HG03354 (cell line): ENCODE data around the gene SGF29.
A peak's percentile ranks its signal among the peaks of the same experiment; 100 is the strongest.
"Not testable (repeated sequence)": the region's sequence is repeated elsewhere in the genome, so short reads cannot be mapped to it uniquely, and the experiment has no call there.

Experiments
- ATAC-seq: cut with Tn5 transposase; IDR thresholded peaks from one replicate; pipeline ENCODE4 v1.9.1; 2021; ENCODE audit warnings: mild to moderate bottlenecking; ENCODE audit not compliant: unreplicated experiment, poor library complexity, severe bottlenecking

Gene SGF29

GRCh38 chr16:28590384-28591340 lies 36.9 kb downstream of the SGF29 start:
- ATAC-seq: no peak

GRCh38 chr16:28591355-28591754 lies 37.6 kb downstream of the SGF29 start:
- ATAC-seq: no peak

GRCh38 chr16:28592511-28592910 lies 38.8 kb downstream of the SGF29 start:
- no peak for ATAC-seq

- ATAC-seq: no peak
Observed at GRCh38 chr16:28592979-28593553, 39.3 kb downstream of the SGF29 start.

GRCh38 chr16:28595451-28595850 lies 41.7 kb downstream of the SGF29 start:
- not testable (repeated sequence) for ATAC-seq

- ATAC-seq: no peak
Observed at GRCh38 chr16:28596115-28596630, 42.5 kb downstream of the SGF29 start.

- no peak for ATAC-seq
Observed at GRCh38 chr16:28596840-28597691, 43.3 kb downstream of the SGF29 start, which contains the start of gene SULT1A2. TSS of gene SULT1A2 (minus strand) at chr16:28597050. CDS start at chr16:28595930, 1,120 bp downstream.

GRCh38 chr16:28597692-28598261 lies 44.1 kb downstream of the SGF29 start:
- ATAC-seq: no peak

- ATAC-seq: peak; percentile 73
Observed at GRCh38 chr16:28599377-28600285, 45.9 kb downstream of the SGF29 start.

GRCh38 chr16:28600965-28601364 lies 47.2 kb downstream of the SGF29 start:
- not testable (repeated sequence) for ATAC-seq

- ATAC-seq: not testable (repeated sequence)
Observed at GRCh38 chr16:28601589-28601988, 47.9 kb downstream of the SGF29 start.

GRCh38 chr16:28602062-28602461 lies 48.3 kb downstream of the SGF29 start:
- not testable (repeated sequence) for ATAC-seq

GRCh38 chr16:28602529-28602928 lies 48.8 kb downstream of the SGF29 start:
- no peak for ATAC-seq

GRCh38 chr16:28603381-28604185 lies 49.9 kb downstream of the SGF29 start:
- ATAC-seq: no peak

GRCh38 chr16:28604186-28604565 lies 50.5 kb downstream of the SGF29 start:
- ATAC-seq: no peak

GRCh38 chr16:28606291-28607115 lies 52.8 kb downstream of the SGF29 start:
- ATAC-seq: no peak

GRCh38 chr16:28607116-28607623 lies 53.5 kb downstream of the SGF29 start:
- ATAC-seq: no peak
